KMS-11 (cell line): Measurements from ENCODE around the gene TRPC5OS.

Source experiments
- H2AFZ ChIP-seq: fragments of 200-600 bp; sonication (generic); 2 replicates; pipeline ENCODE4 v1.6.1; 2016; ENCODE audit warnings: antibody characterized with exemption, mixed run types, low read depth
- H3K27ac ChIP-seq: fragments of 200-600 bp; sonication (generic); 2 replicates; pipeline ENCODE4 v1.6.1; 2016; ENCODE audit warnings: mild to moderate bottlenecking, mixed run types
- H3K27me3 ChIP-seq: fragments of 200-600 bp; sonication (generic); 2 replicates; pipeline ENCODE4 v1.6.1; 2017; ENCODE audit warnings: mild to moderate bottlenecking, low read depth, mixed run types, moderate library complexity; ENCODE audit not compliant: insufficient read depth
- H3K36me3 ChIP-seq: fragments of 200-600 bp; sonication (generic); 2 replicates; pipeline ENCODE4 v1.6.1; 2017; ENCODE audit warnings: mild to moderate bottlenecking, mixed run types; ENCODE audit not compliant: insufficient read depth
- H3K4me1 ChIP-seq: fragments of 200-600 bp; sonication (generic); 2 replicates; pipeline ENCODE4 v1.6.1; 2016; ENCODE audit warnings: mild to moderate bottlenecking, low read depth, mixed run types; ENCODE audit not compliant: poor library complexity, severe bottlenecking
- H3K4me2 ChIP-seq: fragments of 200-600 bp; sonication (generic); 2 replicates; pipeline ENCODE4 v1.7.0; 2016; ENCODE audit warnings: mild to moderate bottlenecking, mixed run types
- H3K4me3 ChIP-seq: fragments of 200-600 bp; sonication (generic); IDR thresholded peaks from 2 replicates; pipeline ENCODE4 v1.6.1; 2017; ENCODE audit warnings: low read depth, low read length, mixed read lengths; ENCODE audit not compliant: insufficient read depth
- H3K79me2 ChIP-seq: fragments of 200-600 bp; sonication (generic); 2 replicates; pipeline ENCODE4 v1.6.1; 2016; ENCODE audit warnings: low read depth, mixed run types; ENCODE audit not compliant: insufficient read depth
- H3K9ac ChIP-seq: fragments of 200-600 bp; sonication (generic); 2 replicates; pipeline ENCODE4 v1.6.1; 2016; ENCODE audit warnings: mild to moderate bottlenecking, mixed run types
- H4K20me1 ChIP-seq: fragments of 200-600 bp; sonication (generic); 2 replicates; pipeline ENCODE4 v1.6.1; 2016; ENCODE audit warnings: mild to moderate bottlenecking, mixed run types; ENCODE audit not compliant: insufficient read depth
- CTCF ChIP-seq: fragments of 200-600 bp; sonication (generic); conservative IDR thresholded peaks from 2 replicates; pipeline ENCODE4 v1.6.1; 2017; ENCODE audit warnings: low read depth, mild to moderate bottlenecking, antibody characterized with exemption, low read length, moderate library complexity, mixed read lengths

TRPC5OS gene

GRCh38 chrX:111917591-111917990 lies 41.6 kb downstream of the TRPC5OS start:
- Histone ChIP-seq H3K27me3 (no peaks in the 10 kb centered on the region), H3K27ac (no peak overlapping the region), H3K4me2 (no peak overlapping the region), H2AFZ (no peak overlapping the region), H3K9ac (no peak overlapping the region), H3K4me1 (no peaks in the 10 kb centered on the region), H3K4me3 (no peak overlapping the region), H4K20me1 (no peaks in the 10 kb centered on the region), H3K79me2 (no peaks in the 10 kb centered on the region), H3K36me3 (no peaks in the 10 kb centered on the region)
- no peak for TF ChIP-seq CTCF

GRCh38 chrX:111928456-111928855 lies 52.5 kb downstream of the TRPC5OS start:
- H4K20me1 ChIP-seq = no peaks in the 10 kb centered on the region
- no peaks in the 10 kb centered on the region for H3K36me3 ChIP-seq
- no peaks in the 10 kb centered on the region for H3K27me3 ChIP-seq
- H3K4me2 ChIP-seq = no peak overlapping the region
- H3K9ac ChIP-seq = no peak overlapping the region
- no peak overlapping the region for H3K27ac ChIP-seq
- H3K4me1 ChIP-seq = no peaks in the 10 kb centered on the region
- H3K4me3 ChIP-seq = no peak overlapping the region
- H2AFZ ChIP-seq = no peak overlapping the region
- H3K79me2 ChIP-seq = no peaks in the 10 kb centered on the region
- TF ChIP-seq CTCF = no peak
